ENCODE data around the gene RBM15.
A peak's percentile ranks its signal among the peaks of the same experiment; 100 is the strongest.

RBM15 gene

DNA sequence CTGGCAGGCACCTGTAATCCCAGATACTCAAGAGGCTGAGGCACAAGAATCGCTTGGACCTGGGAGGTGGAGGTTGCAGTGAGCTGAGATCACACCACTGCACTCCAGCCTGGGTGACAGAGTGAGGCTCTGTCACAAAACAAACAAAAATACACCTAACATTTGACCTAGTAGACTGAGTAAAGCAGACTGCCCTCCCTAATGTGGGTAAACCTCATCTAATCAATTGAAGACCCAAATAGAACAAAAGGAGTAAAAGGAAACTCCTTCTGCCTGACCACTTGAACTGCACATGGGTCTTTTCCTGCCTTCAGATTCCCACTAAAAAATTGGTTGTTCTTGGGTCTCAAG is 19.0 kb upstream of the RBM15 start:
- no peak for DNase-seq

- DNase-seq: no peak
Measured at GRCh38 chr1:110321045-110321444, 18.1 kb upstream of the RBM15 start.

DNA sequence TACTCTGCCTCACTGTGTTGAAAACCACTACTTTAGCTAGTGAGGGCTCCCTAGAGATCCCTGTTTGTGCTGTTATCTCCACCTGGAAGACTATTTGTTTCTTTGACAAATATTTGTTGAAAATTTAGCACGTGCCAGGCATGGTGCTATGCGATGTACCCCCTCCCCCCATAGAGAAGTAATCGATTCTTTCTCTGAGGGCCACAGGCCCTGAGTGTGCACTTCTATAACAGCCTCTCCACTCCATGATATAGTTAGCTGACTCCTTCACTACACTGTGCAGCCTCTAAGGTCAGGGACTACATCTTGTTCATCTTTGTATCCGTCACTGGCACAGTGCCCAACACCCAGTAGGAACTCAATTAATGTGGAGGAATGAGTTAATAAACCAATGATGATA is 17.3 kb upstream of the RBM15 start:
- no peak for DNase-seq

DNA sequence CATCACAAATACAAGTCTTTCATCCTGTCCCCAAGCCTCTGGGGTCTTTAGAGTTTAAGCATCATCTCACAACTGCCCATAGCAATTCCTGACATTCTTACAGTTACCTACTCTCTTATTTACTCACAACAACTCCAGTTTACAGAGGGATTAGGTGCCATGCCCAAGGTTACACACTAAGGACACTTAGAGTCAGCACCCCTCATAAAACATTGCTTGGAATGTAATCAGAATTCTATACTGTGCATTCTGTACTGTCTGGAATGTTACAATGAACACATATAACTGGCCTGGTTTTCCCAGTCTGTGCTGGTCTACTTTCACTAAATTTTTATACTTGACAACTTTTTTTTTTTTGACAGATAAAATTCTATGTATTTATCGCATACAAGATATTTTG is 14.5 kb upstream of the RBM15 start:
- DNase-seq: no peak

DNA sequence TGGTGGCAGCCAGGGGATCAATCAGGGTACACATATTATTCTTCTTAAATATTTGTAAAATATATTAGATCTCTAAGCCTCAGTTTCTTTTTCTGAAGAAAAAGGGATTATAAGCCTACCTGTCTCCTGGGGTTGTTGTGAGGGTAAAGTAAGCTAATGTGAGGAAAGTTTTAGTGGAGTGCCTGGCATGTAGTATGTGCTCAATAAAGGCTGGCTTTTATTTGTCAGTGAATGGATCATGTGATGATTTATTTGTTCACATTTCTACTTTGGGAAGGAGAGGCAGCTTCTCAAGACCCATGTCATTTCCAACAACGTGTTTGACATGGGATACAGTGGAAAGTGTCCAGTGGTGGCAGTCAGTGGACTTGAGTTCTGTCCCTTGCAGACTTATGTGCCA is 12.4 kb upstream of the RBM15 start:
- no peak for DNase-seq

GRCh38 chr1:110328274-110328673 is 10.9 kb upstream of the RBM15 start:
- DNase-seq: no peak

- DNase-seq: no peak
Measured at GRCh38 chr1:110328700-110329099, 10.5 kb upstream of the RBM15 start.

DNA sequence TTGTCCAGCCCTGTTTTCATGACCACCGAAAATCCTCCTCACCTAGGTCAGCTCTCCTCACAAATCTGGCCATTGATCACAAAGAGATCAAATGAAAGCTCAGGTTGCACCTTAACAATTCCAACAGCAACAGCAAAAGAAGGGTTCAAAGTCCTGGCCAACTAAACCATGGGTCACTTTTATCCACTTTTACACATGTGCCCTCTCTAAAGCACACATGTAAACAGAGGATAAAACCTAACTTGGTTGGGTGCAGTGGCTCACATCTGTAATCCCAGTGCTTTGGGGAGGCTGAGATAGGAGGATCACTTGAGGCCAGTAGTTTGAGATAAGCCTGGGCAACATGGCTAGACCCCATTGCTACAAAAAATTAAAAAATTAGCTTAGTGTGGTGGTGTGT is 3.9 kb upstream of the RBM15 start:
- no peak for DNase-seq

DNA sequence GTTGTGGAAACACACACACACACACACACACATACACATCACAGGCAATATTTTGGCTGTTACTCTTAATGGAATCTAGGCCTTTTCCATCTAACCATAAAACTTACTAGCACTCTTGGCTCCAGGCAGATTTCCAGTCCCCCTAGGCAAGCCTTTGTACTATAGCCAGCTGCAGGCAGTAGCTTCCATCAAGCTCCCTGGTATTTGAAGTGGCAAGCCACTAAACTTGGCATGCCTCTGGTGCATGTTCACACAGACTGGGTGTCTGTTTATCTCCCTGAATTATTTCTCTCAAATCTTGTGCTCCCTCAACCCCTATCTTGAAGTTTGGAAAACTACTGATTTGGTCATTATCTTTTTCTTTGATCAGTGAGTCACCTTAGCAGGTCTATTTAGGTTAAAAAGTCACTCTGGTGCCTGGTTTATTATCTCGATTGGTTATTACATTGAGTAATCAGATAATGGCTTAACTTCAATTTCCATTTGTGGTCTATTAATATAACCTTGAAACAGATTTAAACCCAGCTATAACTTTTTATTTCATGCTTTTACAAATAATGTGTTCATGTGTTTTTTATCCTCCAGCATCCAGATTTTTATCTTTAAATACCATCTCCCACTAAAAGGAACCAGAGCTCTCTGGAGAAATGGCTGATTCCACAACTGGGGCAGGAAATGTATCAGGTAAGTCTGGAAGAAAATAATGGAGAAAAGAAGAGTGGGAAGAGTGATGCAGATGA is 2.7 kb upstream of the RBM15 start:
- DNase-seq: no peak

- peak in 1 of 2 experiments; percentile 43 for DNase-seq
Measured at GRCh38 chr1:110337704-110338308, 1.4 kb upstream of the RBM15 start.

GRCh38 chr1:110338309-110338885 is 780 bp upstream of the RBM15 start:
- DNase-seq: peak; percentile 88 to 90

GRCh38 chr1:110339407-110340206 is 430 bp downstream of the RBM15 start:
- peak in 1 of 2 experiments; percentile 43 for DNase-seq

DNA sequence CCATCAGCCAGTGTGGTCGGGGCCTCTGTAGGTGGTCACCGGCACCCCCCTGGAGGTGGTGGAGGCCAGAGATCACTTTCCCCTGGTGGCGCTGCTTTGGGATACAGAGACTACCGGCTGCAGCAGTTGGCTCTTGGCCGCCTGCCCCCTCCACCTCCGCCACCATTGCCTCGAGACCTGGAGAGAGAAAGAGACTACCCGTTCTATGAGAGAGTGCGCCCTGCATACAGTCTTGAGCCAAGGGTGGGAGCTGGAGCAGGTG is 961 bp downstream of the RBM15 start:
- no peak for DNase-seq

DNA sequence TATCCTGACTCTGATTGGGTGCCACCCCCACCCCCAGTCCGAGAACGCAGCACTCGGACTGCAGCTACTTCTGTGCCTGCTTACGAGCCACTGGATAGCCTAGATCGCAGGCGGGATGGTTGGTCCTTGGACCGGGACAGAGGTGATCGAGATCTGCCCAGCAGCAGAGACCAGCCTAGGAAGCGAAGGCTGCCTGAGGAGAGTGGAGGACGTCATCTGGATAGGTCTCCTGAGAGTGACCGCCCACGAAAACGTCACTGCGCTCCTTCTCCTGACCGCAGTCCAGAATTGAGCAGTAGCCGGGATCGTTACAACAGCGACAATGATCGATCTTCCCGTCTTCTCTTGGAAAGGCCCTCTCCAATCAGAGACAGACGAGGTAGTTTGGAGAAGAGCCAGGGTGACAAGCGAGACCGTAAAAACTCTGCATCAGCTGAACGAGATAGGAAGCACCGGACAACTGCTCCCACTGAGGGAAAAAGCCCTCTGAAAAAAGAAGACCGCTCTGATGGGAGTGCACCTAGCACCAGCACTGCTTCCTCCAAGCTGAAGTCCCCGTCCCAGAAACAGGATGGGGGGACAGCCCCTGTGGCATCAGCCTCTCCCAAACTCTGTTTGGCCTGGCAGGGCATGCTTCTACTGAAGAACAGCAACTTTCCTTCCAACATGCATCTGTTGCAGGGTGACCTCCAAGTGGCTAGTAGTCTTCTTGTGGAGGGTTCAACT is 2.1 kb downstream of the RBM15 start:
- peak; percentile 24 to 44 for DNase-seq

- DNase-seq: no peak
Measured at GRCh38 chr1:110341872-110342331, 2.7 kb downstream of the RBM15 start.

GRCh38 chr1:110343249-110343648 is 4.1 kb downstream of the RBM15 start:
- DNase-seq: no peak

DNA sequence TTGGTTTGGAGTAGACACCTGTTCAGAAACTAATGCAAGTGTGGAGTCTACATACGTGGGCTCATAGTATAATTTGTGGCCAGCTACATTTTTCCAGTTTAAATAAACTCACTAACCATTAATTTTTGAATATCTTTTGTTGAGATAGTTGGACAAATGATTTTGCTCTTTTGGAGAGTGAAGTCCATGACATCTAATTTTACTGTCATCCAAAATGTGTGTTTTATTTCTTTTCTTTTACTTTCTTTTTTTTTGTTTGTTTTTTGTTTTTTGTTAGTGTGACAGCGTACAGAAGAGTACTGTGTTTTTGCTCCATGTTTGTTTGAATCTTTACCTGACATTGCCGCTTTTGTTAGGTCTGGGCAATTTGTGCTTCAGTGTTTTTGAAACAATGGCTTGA is 5.0 kb downstream of the RBM15 start:
- DNase-seq: no peak

DNA sequence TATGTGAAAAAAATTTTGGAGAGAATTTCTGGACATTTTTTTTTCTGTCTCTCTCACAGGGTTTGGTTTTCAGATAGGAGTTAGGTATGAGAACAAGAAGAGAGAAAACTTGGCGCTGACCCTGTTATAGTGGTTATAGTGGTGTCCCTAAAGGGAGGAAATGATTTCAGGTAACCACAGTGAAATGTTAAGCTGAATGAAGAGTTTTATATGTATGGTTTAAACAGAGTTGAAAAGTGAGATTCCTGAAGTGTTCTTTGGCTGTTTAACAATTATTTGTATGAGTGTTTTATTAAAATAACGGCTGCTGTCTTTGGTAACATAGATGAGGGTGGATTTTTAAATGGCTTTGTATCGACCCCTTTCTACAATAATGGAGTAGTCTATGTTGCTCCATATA is 6.3 kb downstream of the RBM15 start:
- DNase-seq: no peak

- no peak for DNase-seq
Measured at GRCh38 chr1:110346690-110347089, 7.5 kb downstream of the RBM15 start.

GRCh38 chr1:110347182-110347893 is 8.2 kb downstream of the RBM15 start:
- no peak for DNase-seq

GRCh38 chr1:110348050-110348449 is 8.9 kb downstream of the RBM15 start:
- no peak for DNase-seq

GRCh38 chr1:110348771-110349170 is 9.6 kb downstream of the RBM15 start:
- DNase-seq: no peak

DNA sequence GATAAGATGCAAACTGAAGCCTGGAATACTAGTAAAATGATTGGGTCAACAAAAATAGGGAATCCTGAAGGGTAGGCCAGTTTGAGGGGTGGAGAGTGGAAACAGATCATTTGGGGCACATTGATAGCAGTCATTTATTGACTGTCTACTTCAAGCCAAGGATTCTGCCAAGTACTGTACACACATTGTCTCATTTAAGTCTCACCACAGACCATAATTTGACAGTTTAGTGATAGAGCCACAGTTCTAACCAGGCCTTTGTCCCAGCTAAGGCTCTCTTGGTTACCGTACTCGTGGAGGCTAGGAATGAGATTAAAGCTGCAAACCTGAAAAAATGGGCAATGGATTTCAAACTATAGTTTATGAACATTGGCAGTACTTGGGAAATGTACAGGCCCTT is 11.2 kb downstream of the RBM15 start:
- DNase-seq: no peak
